GM23338 (cell line): ENCODE data around the gene ADGRD1.

Source experiments
- CTCF ChIP-seq, 2 experiments: fragments of 200-600 bp in 1 of 2; sonication (generic) in 1 of 2; conservative IDR thresholded peaks; 2 replicates each; pipeline versions ENCODE4 v1.5.1 to v1.6.1; 2016 to 2017; ENCODE audit warnings: antibody characterized with exemption in 2 of 2, low read depth in 2 of 2, mild to moderate bottlenecking in 2 of 2, moderate library complexity in 1 of 2
- EZH2 ChIP-seq: fragments of 200-600 bp; sonication (generic); IDR thresholded peaks from one replicate; pipeline ENCODE4 v1.8.0; 2017; ENCODE audit warnings: antibody characterized with exemption, mild to moderate bottlenecking, low read depth; ENCODE audit not compliant: unreplicated experiment
- NANOG ChIP-seq: IDR thresholded peaks from 2 replicates; pipeline ENCODE4 v1.6.1; 2016; ENCODE audit warnings: antibody characterized with exemption, borderline replicate concordance

GRCh38 chr12:131033886-131034482 is 80.3 kb downstream of the ADGRD1 start:
- no peak for TF ChIP-seq EZH2
- no peak for TF ChIP-seq CTCF (conservative IDR thresholded peaks at IDR 0.05; ENCODE audit: low read depth in 2 of 2)
- no peak for TF ChIP-seq NANOG
